GM12801 (cell line): ENCODE data around the gene HOXA2.

Experiments
- CTCF ChIP-seq: IDR thresholded peaks from one replicate; pipeline ENCODE4 v1.5.1; 2011; ENCODE audit warnings: control low read depth; ENCODE audit not compliant: insufficient read length; ENCODE audit errors: extremely low read depth

The HOXA2 gene

GRCh38 chr7:27138985-27139333, 36.5 kb upstream of the HOXA2 start:
- no peak for TF ChIP-seq CTCF

- no peak for TF ChIP-seq CTCF
Observed at GRCh38 chr7:27138472-27138871, 36.0 kb upstream of the HOXA2 start.

- TF ChIP-seq CTCF, result no peak
Observed at GRCh38 chr7:27137640-27138315, 35.3 kb upstream of the HOXA2 start.

GRCh38 chr7:27134392-27134791, 31.9 kb upstream of the HOXA2 start:
- TF ChIP-seq CTCF, result no peak

- TF ChIP-seq CTCF, result no peak
Observed at GRCh38 chr7:27133409-27134231, 31.1 kb upstream of the HOXA2 start.

- TF ChIP-seq CTCF, result no peak
Observed at GRCh38 chr7:27132978-27133377, 30.5 kb upstream of the HOXA2 start.

GRCh38 chr7:27132214-27132613, 29.7 kb upstream of the HOXA2 start:
- no peak for TF ChIP-seq CTCF
